ENCODE data around the gene GON7. TPM values are rescaled to one million over a fixed set of nuclear protein-coding genes. Genes with fewer than 3 reads are reported as not detected.

GON7 gene
- polyA plus RNA-seq (2013, experiment 1 of 2), result 11.2 TPM
- polyA plus RNA-seq (2013, experiment 2 of 2), result 11.7 TPM

- Histone ChIP-seq H3K9me3 (ENCODE audit: control insufficient read depth, low read length) (no peaks in the 10 kb centered on the region), H3K4me1 (ENCODE audit: control insufficient read depth, insufficient read depth, low read depth, low read length) (peaks cover 5% of the 10 kb centered on the region), H3K18ac (ENCODE audit: low read depth in 1 of 2, low read length in 2 of 2) (peak within 1 kb of the TSS; percentile 42 to 95), H3K4me2 (ENCODE audit: low read length, poor library complexity, severe bottlenecking) (peak within 1 kb of the TSS; percentile 85), H2BK5ac (ENCODE audit: low read depth, low read length, poor library complexity, severe bottlenecking) (peak within 1 kb of the TSS; percentile 10), H2BK120ac (ENCODE audit: low read depth, low read length) (no peak within 1 kb of the TSS), H3K4me3 (ENCODE audit: insufficient read depth in 1 of 2, low read depth in 1 of 2, low read length in 2 of 2) (peak within 1 kb of the TSS; percentile 75 to 98), H2BK15ac (ENCODE audit: low read depth, poor library complexity, severe bottlenecking) (peak within 1 kb of the TSS; percentile 80), H2BK12ac (ENCODE audit: low read length in 2 of 2) (no peak within 1 kb of the TSS), H3K36me3 (ENCODE audit: control insufficient read depth in 1 of 2, insufficient read depth in 2 of 2, low read depth in 1 of 2, low read length in 2 of 2) (peaks cover 0 to 10% of the 10 kb centered on the region in 2 experiments), H2AK5ac (ENCODE audit: low read length, severe bottlenecking) (no peak within 1 kb of the TSS), H2AFZ (ENCODE audit: low read depth, low read length) (peak within 1 kb of the TSS; percentile 78), H4K91ac (ENCODE audit: low read length) (peak within 1 kb of the TSS; percentile 78), H3K27me3 (ENCODE audit: control insufficient read depth in 1 of 2, insufficient read depth in 1 of 2, low read length in 2 of 2) (no peaks in the 10 kb centered on the region), H4K8ac (ENCODE audit: low read length) (peak within 1 kb of the TSS; percentile 66), H3K9ac (ENCODE audit: low read length) (peak within 1 kb of the TSS; percentile 92), H3K27ac (ENCODE audit: low read length, poor library complexity, severe bottlenecking) (peak within 1 kb of the TSS; percentile 74), H3K4ac (ENCODE audit: low read depth in 1 of 2, low read length in 2 of 2) (peak within 1 kb of the TSS; percentile 53 to 57), H3K14ac (ENCODE audit: low read length in 2 of 2) (peak within 1 kb of the TSS in 1 of 2 experiments; percentile 1), H3K79me1 (replicated peaks; ENCODE audit: low read length, poor library complexity, severe bottlenecking) (peaks cover 17% of the 10 kb centered on the region), H3K23ac (ENCODE audit: low read length in 2 of 2) (no peak within 1 kb of the TSS)
- peak; percentile 98 for DNase-seq
- WGBS, result under 1% methylated on average over 57 of the region's 65 CpGs
Observed at GRCh38 chr14:93206793-93207467, at the start of gene GON7, which contains the start of gene UBR7. GON7 (minus strand) TSS chr14:93207065; CDS start chr14:93207037, 28 bp downstream. UBR7 (plus strand) TSS chr14:93207256; CDS start chr14:93207292, 36 bp downstream.

GRCh38 chr14:93249128-93249831 is 42.4 kb upstream of the GON7 start:
- H3K18ac ChIP-seq (ENCODE audit: low read depth in 1 of 2, low read length in 2 of 2), result no peak overlapping the region
- H2BK5ac ChIP-seq (ENCODE audit: low read depth, low read length, poor library complexity, severe bottlenecking), result no peak overlapping the region
- H2AK5ac ChIP-seq (ENCODE audit: low read length, severe bottlenecking), result no peak overlapping the region
- H3K9ac ChIP-seq (ENCODE audit: low read length), result no peak overlapping the region
- H3K79me1 ChIP-seq (replicated peaks; ENCODE audit: low read length, poor library complexity, severe bottlenecking), result peaks cover 30% of the 10 kb centered on the region
- peaks cover 33 to 87% of the 10 kb centered on the region in 2 experiments for H3K36me3 ChIP-seq (ENCODE audit: control insufficient read depth in 1 of 2, insufficient read depth in 2 of 2, low read depth in 1 of 2, low read length in 2 of 2)
- no peak overlapping the region for H2BK15ac ChIP-seq (ENCODE audit: low read depth, poor library complexity, severe bottlenecking)
- H4K8ac ChIP-seq (ENCODE audit: low read length), result no peak overlapping the region
- no peak for DNase-seq
- H3K27me3 ChIP-seq (ENCODE audit: control insufficient read depth in 1 of 2, insufficient read depth in 1 of 2, low read length in 2 of 2), result no peaks in the 10 kb centered on the region
- H2BK120ac ChIP-seq (ENCODE audit: low read depth, low read length), result no peak overlapping the region
- H2BK12ac ChIP-seq (ENCODE audit: low read length in 2 of 2), result no peak overlapping the region
- H2AFZ ChIP-seq (ENCODE audit: low read depth, low read length), result no peak overlapping the region
- no peak overlapping the region for H3K4me3 ChIP-seq (ENCODE audit: insufficient read depth in 1 of 2, low read depth in 1 of 2, low read length in 2 of 2)
- no peak overlapping the region for H3K4ac ChIP-seq (ENCODE audit: low read depth in 1 of 2, low read length in 2 of 2)
- H3K4me1 ChIP-seq (ENCODE audit: control insufficient read depth, insufficient read depth, low read depth, low read length), result peaks cover 2% of the 10 kb centered on the region
- 95% methylated on average over 7 of the region's 7 CpGs for WGBS
- H4K91ac ChIP-seq (ENCODE audit: low read length), result no peak overlapping the region
- no peak overlapping the region for H3K23ac ChIP-seq (ENCODE audit: low read length in 2 of 2)
- no peak overlapping the region for H3K14ac ChIP-seq (ENCODE audit: low read length in 2 of 2)
- no peak overlapping the region for H3K27ac ChIP-seq (ENCODE audit: low read length, poor library complexity, severe bottlenecking)
- H3K9me3 ChIP-seq (ENCODE audit: control insufficient read depth, low read length), result no peaks in the 10 kb centered on the region
- H3K4me2 ChIP-seq (ENCODE audit: low read length, poor library complexity, severe bottlenecking), result no peak overlapping the region

- DNase-seq, result no peak
- no peak overlapping the region for H3K4me3 ChIP-seq (ENCODE audit: insufficient read depth in 1 of 2, low read depth in 1 of 2, low read length in 2 of 2)
- H2AFZ ChIP-seq (ENCODE audit: low read depth, low read length), result no peak overlapping the region
- H3K79me1 ChIP-seq (replicated peaks; ENCODE audit: low read length, poor library complexity, severe bottlenecking), result peaks cover 31% of the 10 kb centered on the region
- no peak overlapping the region for H3K27ac ChIP-seq (ENCODE audit: low read length, poor library complexity, severe bottlenecking)
- H4K8ac ChIP-seq (ENCODE audit: low read length), result no peak overlapping the region
- no peak overlapping the region for H2BK15ac ChIP-seq (ENCODE audit: low read depth, poor library complexity, severe bottlenecking)
- peaks cover 42 to 89% of the 10 kb centered on the region in 2 experiments for H3K36me3 ChIP-seq (ENCODE audit: control insufficient read depth in 1 of 2, insufficient read depth in 2 of 2, low read depth in 1 of 2, low read length in 2 of 2)
- H3K23ac ChIP-seq (ENCODE audit: low read length in 2 of 2), result no peak overlapping the region
- no peak overlapping the region for H2AK5ac ChIP-seq (ENCODE audit: low read length, severe bottlenecking)
- H3K4ac ChIP-seq (ENCODE audit: low read depth in 1 of 2, low read length in 2 of 2), result no peak overlapping the region
- H3K18ac ChIP-seq (ENCODE audit: low read depth in 1 of 2, low read length in 2 of 2), result no peak overlapping the region
- H2BK120ac ChIP-seq (ENCODE audit: low read depth, low read length), result no peak overlapping the region
- no peaks in the 10 kb centered on the region for H3K27me3 ChIP-seq (ENCODE audit: control insufficient read depth in 1 of 2, insufficient read depth in 1 of 2, low read length in 2 of 2)
- H3K14ac ChIP-seq (ENCODE audit: low read length in 2 of 2), result no peak overlapping the region
- no peak overlapping the region for H4K91ac ChIP-seq (ENCODE audit: low read length)
- H3K9me3 ChIP-seq (ENCODE audit: control insufficient read depth, low read length), result no peaks in the 10 kb centered on the region
- no peak overlapping the region for H2BK5ac ChIP-seq (ENCODE audit: low read depth, low read length, poor library complexity, severe bottlenecking)
- no peak overlapping the region for H2BK12ac ChIP-seq (ENCODE audit: low read length in 2 of 2)
- peaks cover 2% of the 10 kb centered on the region for H3K4me1 ChIP-seq (ENCODE audit: control insufficient read depth, insufficient read depth, low read depth, low read length)
- no peak overlapping the region for H3K9ac ChIP-seq (ENCODE audit: low read length)
- no peak overlapping the region for H3K4me2 ChIP-seq (ENCODE audit: low read length, poor library complexity, severe bottlenecking)
Observed at GRCh38 chr14:93246534-93246933, 39.7 kb upstream of the GON7 start.

- Histone ChIP-seq H4K91ac (ENCODE audit: low read length) (no peak overlapping the region), H2BK120ac (ENCODE audit: low read depth, low read length) (no peak overlapping the region), H3K36me3 (ENCODE audit: control insufficient read depth in 1 of 2, insufficient read depth in 2 of 2, low read depth in 1 of 2, low read length in 2 of 2) (peaks cover 41 to 88% of the 10 kb centered on the region in 2 experiments), H3K14ac (ENCODE audit: low read length in 2 of 2) (no peak overlapping the region), H2BK12ac (ENCODE audit: low read length in 2 of 2) (no peak overlapping the region), H2BK15ac (ENCODE audit: low read depth, poor library complexity, severe bottlenecking) (no peak overlapping the region), H2AK5ac (ENCODE audit: low read length, severe bottlenecking) (no peak overlapping the region), H2BK5ac (ENCODE audit: low read depth, low read length, poor library complexity, severe bottlenecking) (no peak overlapping the region), H4K8ac (ENCODE audit: low read length) (no peak overlapping the region), H2AFZ (ENCODE audit: low read depth, low read length) (no peak overlapping the region), H3K9me3 (ENCODE audit: control insufficient read depth, low read length) (no peaks in the 10 kb centered on the region), H3K18ac (ENCODE audit: low read depth in 1 of 2, low read length in 2 of 2) (no peak overlapping the region), H3K27me3 (ENCODE audit: control insufficient read depth in 1 of 2, insufficient read depth in 1 of 2, low read length in 2 of 2) (no peaks in the 10 kb centered on the region), H3K27ac (ENCODE audit: low read length, poor library complexity, severe bottlenecking) (no peak overlapping the region), H3K4me1 (ENCODE audit: control insufficient read depth, insufficient read depth, low read depth, low read length) (peaks cover 7% of the 10 kb centered on the region), H3K4me3 (ENCODE audit: insufficient read depth in 1 of 2, low read depth in 1 of 2, low read length in 2 of 2) (no peak overlapping the region), H3K9ac (ENCODE audit: low read length) (no peak overlapping the region), H3K79me1 (replicated peaks; ENCODE audit: low read length, poor library complexity, severe bottlenecking) (peaks cover 27% of the 10 kb centered on the region), H3K4me2 (ENCODE audit: low read length, poor library complexity, severe bottlenecking) (no peak overlapping the region), H3K23ac (ENCODE audit: low read length in 2 of 2) (no peak overlapping the region), H3K4ac (ENCODE audit: low read depth in 1 of 2, low read length in 2 of 2) (no peak overlapping the region)
- WGBS, result 94% methylated on average over 9 of the region's 10 CpGs
- no peak for DNase-seq
Observed at GRCh38 chr14:93245764-93246420, 39.0 kb upstream of the GON7 start.

Measured in mesenchymal stem cell (in vitro differentiated cells and primary cell).